Kidney epithelial cell (primary cell): ENCODE data around the gene THADA. TPM values are rescaled to one million over a fixed set of nuclear protein-coding genes. Genes with fewer than 3 reads are reported as not detected.

ENCODE experiments used
- DNase-seq: peaks from one replicate; pipeline ENCODE4 v3.0.0-alpha.2; 2010; ENCODE audit warnings: low read depth
- H3K27me3 ChIP-seq: 2 replicates; pipeline ENCODE4 v1.6.0; 2011; ENCODE audit warnings: low read length; ENCODE audit not compliant: control insufficient read depth, insufficient read depth
- H3K36me3 ChIP-seq: 2 replicates; pipeline ENCODE4 v1.5.1; 2011; ENCODE audit warnings: low read length; ENCODE audit not compliant: control insufficient read depth, insufficient read depth
- H3K4me3 ChIP-seq: 2 replicates; pipeline ENCODE4 v1.5.1; 2011; ENCODE audit warnings: low read depth, mild to moderate bottlenecking, control low read depth, low read length
- CTCF ChIP-seq: IDR thresholded peaks from 2 replicates; pipeline ENCODE4 v1.5.1; 2011; ENCODE audit warnings: mild to moderate bottlenecking, moderate library complexity, low read length, control low read depth, inconsistent platforms; ENCODE audit not compliant: insufficient read depth, poor library complexity, severe bottlenecking
- total RNA-seq: library from RNA; depleted of rRNA; stranded (reverse); fragments of >200 nt; gene quantifications from 2 replicates; pipeline ENCODE4 v1.2.3, GENCODE V29; 2015

THADA gene
- total RNA-seq, 1 donor from 2014 or later: 21.5 TPM

GRCh38 chr2:43333101-43333655 is 262.7 kb downstream of the THADA start:
- H3K4me3 ChIP-seq: no peak overlapping the region
- no peaks in the 10 kb centered on the region for H3K36me3 ChIP-seq
- no peaks in the 10 kb centered on the region for H3K27me3 ChIP-seq
- TF ChIP-seq CTCF: no peak
- no peak for DNase-seq

GRCh38 chr2:43332653-43333052 is 263.2 kb downstream of the THADA start:
- Histone ChIP-seq H3K27me3 (no peaks in the 10 kb centered on the region), H3K4me3 (no peak overlapping the region), H3K36me3 (no peaks in the 10 kb centered on the region)
- DNase-seq: no peak
- TF ChIP-seq CTCF: no peak

GRCh38 chr2:43331422-43331821 is 264.4 kb downstream of the THADA start:
- no peak for TF ChIP-seq CTCF
- no peaks in the 10 kb centered on the region for H3K27me3 ChIP-seq
- H3K36me3 ChIP-seq: no peaks in the 10 kb centered on the region
- no peak for DNase-seq
- H3K4me3 ChIP-seq: no peak overlapping the region

DNA sequence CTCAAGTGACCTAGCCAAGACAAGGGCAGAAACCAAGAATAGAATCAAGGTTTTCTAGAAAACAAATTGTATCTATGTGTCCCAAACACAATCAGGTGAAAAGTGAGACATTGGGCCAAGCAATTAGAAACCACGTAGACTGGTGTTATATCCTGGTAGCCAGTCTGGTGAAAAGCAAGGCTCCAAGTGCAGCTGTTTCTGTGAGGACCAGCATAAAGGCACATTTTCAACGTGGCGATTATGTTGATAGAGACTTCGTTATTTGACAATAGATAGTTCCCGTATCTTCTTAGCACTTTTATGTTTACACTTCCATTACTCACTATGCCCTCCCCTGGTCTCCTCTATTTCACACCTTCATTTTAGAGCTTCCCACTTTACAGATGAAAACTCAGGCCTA is 266.2 kb downstream of the THADA start:
- no peak for DNase-seq
- Histone ChIP-seq H3K4me3 (no peak overlapping the region), H3K36me3 (no peaks in the 10 kb centered on the region), H3K27me3 (no peaks in the 10 kb centered on the region)
- no peak for TF ChIP-seq CTCF

DNA sequence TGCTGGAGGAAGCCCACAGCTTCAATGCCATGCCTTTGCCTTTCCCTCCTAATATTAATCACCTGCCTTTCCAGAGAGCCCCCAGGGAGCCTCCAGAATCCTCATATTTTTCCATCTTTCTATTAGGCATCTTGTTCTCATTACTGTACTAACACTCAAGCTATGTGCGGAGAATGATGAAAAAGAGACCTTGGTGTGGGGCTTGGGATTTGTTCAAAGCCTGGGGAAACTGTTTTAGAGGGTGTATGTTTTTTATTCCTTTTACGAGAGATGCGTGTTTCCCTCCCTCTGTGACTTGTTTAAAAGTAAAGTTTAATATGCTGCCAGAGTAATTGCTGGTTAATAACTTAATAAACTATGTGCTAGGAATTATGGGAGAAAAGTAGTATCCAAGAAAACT is 267.0 kb downstream of the THADA start:
- Histone ChIP-seq H3K36me3 (no peaks in the 10 kb centered on the region), H3K27me3 (no peaks in the 10 kb centered on the region), H3K4me3 (no peak overlapping the region)
- TF ChIP-seq CTCF: no peak
- no peak for DNase-seq

- H3K27me3 ChIP-seq: no peaks in the 10 kb centered on the region
- no peak for TF ChIP-seq CTCF
- H3K36me3 ChIP-seq: no peaks in the 10 kb centered on the region
- H3K4me3 ChIP-seq: no peak overlapping the region
- DNase-seq: no peak
These were observed 267.7 kb downstream of the THADA start for GRCh38 chr2:43328133-43328532.
